ENCODE data around the gene PHOSPHO2.
"Not testable (repeated sequence)": the region's sequence is repeated elsewhere in the genome, so short reads cannot be mapped to it uniquely, and the experiment has no call there.

The PHOSPHO2 gene

GRCh38 chr2:169684712-169685111, 9.6 kb upstream of the PHOSPHO2 start:
- not testable (repeated sequence) for DNase-seq

- not testable (repeated sequence) for DNase-seq
Measured at GRCh38 chr2:169686825-169687224, 7.4 kb upstream of the PHOSPHO2 start.

- not testable (repeated sequence) for DNase-seq
Measured at GRCh38 chr2:169687943-169688342, 6.3 kb upstream of the PHOSPHO2 start.

GRCh38 chr2:169690958-169691357, 3.3 kb upstream of the PHOSPHO2 start:
- DNase-seq = no peak

GRCh38 chr2:169692718-169693117, 1.6 kb upstream of the PHOSPHO2 start:
- DNase-seq = no peak

- DNase-seq = no peak
Measured at GRCh38 chr2:169693360-169693759, 909 bp upstream of the PHOSPHO2 start.

- no peak for DNase-seq
Measured at GRCh38 chr2:169694894-169695260, 608 bp downstream of the PHOSPHO2 start.

- no peak for DNase-seq
Measured at GRCh38 chr2:169696381-169696780, 2.1 kb downstream of the PHOSPHO2 start.

GRCh38 chr2:169699173-169699572, 4.9 kb downstream of the PHOSPHO2 start:
- DNase-seq = not testable (repeated sequence)

- DNase-seq = no peak
Measured at GRCh38 chr2:169702996-169703395, 8.7 kb downstream of the PHOSPHO2 start.

- no peak for DNase-seq
Measured at GRCh38 chr2:169704160-169704708, 10.0 kb downstream of the PHOSPHO2 start.

- DNase-seq = no peak
Measured at GRCh38 chr2:169705927-169706326, 11.7 kb downstream of the PHOSPHO2 start.

- DNase-seq = no peak
Measured at GRCh38 chr2:169707626-169708025, 13.4 kb downstream of the PHOSPHO2 start.

GRCh38 chr2:169709331-169709730, 15.1 kb downstream of the PHOSPHO2 start:
- no peak for DNase-seq

GRCh38 chr2:169709981-169710380, 15.7 kb downstream of the PHOSPHO2 start:
- no peak for DNase-seq

- no peak for DNase-seq
Measured at GRCh38 chr2:169711751-169712509, 17.7 kb downstream of the PHOSPHO2 start.

GRCh38 chr2:169712791-169713227, 18.5 kb downstream of the PHOSPHO2 start:
- no peak for DNase-seq

- DNase-seq = no peak
Measured at GRCh38 chr2:169713331-169713730, 19.1 kb downstream of the PHOSPHO2 start.

GRCh38 chr2:169714699-169715098, 20.4 kb downstream of the PHOSPHO2 start:
- DNase-seq = no peak

GRCh38 chr2:169715379-169716237, 21.3 kb downstream of the PHOSPHO2 start:
- no peak for DNase-seq

GRCh38 chr2:169716238-169716886, 22.1 kb downstream of the PHOSPHO2 start:
- no peak for DNase-seq

GRCh38 chr2:169716938-169717690, 22.8 kb downstream of the PHOSPHO2 start:
- DNase-seq = no peak

All from stimulated activated CD4-positive, alpha-beta T cell treated with anti-CD3 and anti-CD28 coated beads, Interleukin-12 subunit alpha, Interleukin-12 subunit beta, amount 100 ng/mL, for 4 hours (primary cell).